GM19240 (cell line): Measurements from ENCODE around the gene OR2L8.

Experiments
- DNase-seq: peaks from one replicate; pipeline ENCODE4 v3.0.0; 2011; ENCODE audit warnings: low spot score; ENCODE audit not compliant: insufficient read length

OR2L8 gene

DNA sequence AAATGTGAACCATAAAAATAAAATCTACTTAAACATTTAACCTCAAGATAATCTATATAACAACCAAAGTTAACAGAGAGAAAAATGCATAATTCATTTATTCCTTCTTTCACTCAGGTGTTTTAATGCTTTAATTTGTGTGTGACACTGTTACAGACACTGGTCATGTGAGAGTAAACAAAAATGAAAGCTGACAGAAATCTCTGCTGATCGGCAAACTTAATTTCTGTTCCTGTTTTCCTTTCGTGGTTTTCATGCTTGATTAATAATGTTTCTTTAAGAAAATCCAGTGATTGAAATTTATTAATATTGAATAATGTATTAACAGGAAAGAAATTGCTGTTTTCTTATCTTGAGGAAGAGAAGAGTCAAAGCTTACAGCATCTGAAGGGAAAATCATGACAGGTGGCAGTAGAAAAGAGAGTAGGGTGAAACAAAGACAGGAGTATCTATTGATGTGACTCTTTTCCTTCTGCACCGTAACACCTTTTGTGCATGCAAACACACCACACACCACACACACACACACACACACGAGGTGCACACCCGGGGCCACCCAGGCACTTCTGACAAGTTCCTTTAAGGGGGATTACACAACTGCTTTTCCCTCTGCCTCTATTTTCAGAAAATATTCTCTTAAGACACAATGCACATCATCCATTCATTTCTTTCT lies 18.0 kb downstream of the OR2L8 start:
- no peak for DNase-seq

DNA sequence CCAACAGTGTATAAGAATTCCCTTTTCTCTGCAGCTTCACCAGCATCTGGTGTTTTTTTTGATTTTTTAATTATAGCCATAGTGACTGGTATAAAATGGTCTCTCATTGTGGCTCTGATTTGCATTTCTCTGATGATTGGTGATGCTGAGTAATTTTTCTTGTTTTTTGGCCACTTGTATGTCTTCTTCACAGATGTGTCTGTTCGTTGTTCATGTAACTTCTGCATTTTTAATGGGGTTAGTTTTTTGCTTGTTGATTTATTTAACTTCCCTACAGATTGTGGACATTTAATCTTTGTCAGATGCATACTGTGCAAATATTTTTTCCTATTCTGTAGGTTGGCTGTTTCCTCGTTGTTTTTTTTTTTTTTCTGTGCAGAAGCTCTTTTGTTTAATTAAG lies 44.3 kb downstream of the OR2L8 start:
- no peak for DNase-seq

DNA sequence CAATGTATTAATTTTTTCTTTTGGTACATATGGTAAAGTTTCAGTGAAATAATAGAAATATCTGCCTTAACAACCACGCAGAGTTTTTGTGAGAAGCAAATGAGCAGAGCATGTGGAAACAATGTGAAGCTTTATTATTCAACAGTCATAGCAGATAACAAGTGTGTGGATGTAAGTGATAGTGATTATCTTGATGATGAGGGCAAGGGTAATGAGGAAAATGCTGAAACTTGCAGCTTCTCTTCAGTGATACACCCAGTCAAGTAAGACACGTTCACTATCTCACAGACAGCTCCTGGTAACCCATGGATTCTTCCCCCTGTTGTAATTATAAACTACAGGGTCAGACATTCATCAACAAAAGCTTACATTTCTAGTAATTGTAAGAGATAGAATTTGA lies 50.2 kb downstream of the OR2L8 start:
- no peak for DNase-seq
